Parathyroid adenoma (tissue), 2 donors: ENCODE data around the gene EP400.
"Not testable (repeated sequence)": the region's sequence is repeated elsewhere in the genome, so short reads cannot be mapped to it uniquely, and the experiment has no call there.

ENCODE experiments used
- H2AFZ ChIP-seq: fragments of 300-600 bp; sonication (generic); one replicate; pipeline ENCODE4 v1.7.0; 2017; ENCODE audit warnings: antibody characterized with exemption, mild to moderate bottlenecking
- H3K27ac ChIP-seq: fragments of 300-600 bp; sonication (generic); one replicate; pipeline ENCODE4 v1.7.0; 2017
- H3K27me3 ChIP-seq: fragments of 300-600 bp; sonication (generic); one replicate; pipeline ENCODE4 v1.7.0; 2017; ENCODE audit warnings: low read length; ENCODE audit not compliant: control insufficient read depth, insufficient read depth
- H3K36me3 ChIP-seq: fragments of 300-600 bp; sonication (generic); one replicate; pipeline ENCODE4 v1.7.0; 2017; ENCODE audit warnings: low read length; ENCODE audit not compliant: control insufficient read depth, insufficient read depth
- H3K4me1 ChIP-seq: fragments of 300-600 bp; sonication (generic); one replicate; pipeline ENCODE4 v1.7.0; 2017; ENCODE audit warnings: control low read depth
- H3K4me2 ChIP-seq: fragments of 300-600 bp; sonication (generic); one replicate; pipeline ENCODE4 v1.7.0; 2017; ENCODE audit warnings: low read length
- H3K4me3 ChIP-seq: fragments of 300-600 bp; sonication (generic); one replicate; pipeline ENCODE4 v1.7.0; 2017; ENCODE audit warnings: low read depth, low read length
- H3K79me2 ChIP-seq: fragments of 300-600 bp; sonication (generic); one replicate; pipeline ENCODE4 v1.7.0; 2017; ENCODE audit warnings: control low read depth
- H3K9ac ChIP-seq: fragments of 300-600 bp; sonication (generic); one replicate; pipeline ENCODE4 v1.7.0; 2017; ENCODE audit warnings: mild to moderate bottlenecking
- H3K9me3 ChIP-seq: fragments of 300-600 bp; sonication (generic); one replicate; pipeline ENCODE4 v1.7.0; 2017; ENCODE audit warnings: low read length; ENCODE audit not compliant: control insufficient read depth
- CTCF ChIP-seq: fragments of 300-600 bp; sonication (generic); IDR thresholded peaks from one replicate; pipeline ENCODE4 v1.7.0; 2017; ENCODE audit warnings: antibody characterized with exemption, mild to moderate bottlenecking
- donor health status: primary hyperparathyroidism.

Gene EP400

GRCh38 chr12:131959641-131960589 is 10.2 kb downstream of the EP400 start:
- H3K9ac ChIP-seq = no peak overlapping the region
- no peak overlapping the region for H3K4me2 ChIP-seq
- no peak overlapping the region for H3K4me3 ChIP-seq
- no peaks in the 10 kb centered on the region for H3K27me3 ChIP-seq
- H3K79me2 ChIP-seq = peaks cover 38% of the 10 kb centered on the region
- H3K36me3 ChIP-seq = no peaks in the 10 kb centered on the region
- TF ChIP-seq CTCF = no peak
- H3K9me3 ChIP-seq = no peaks in the 10 kb centered on the region
- H3K4me1 ChIP-seq = peaks cover 12% of the 10 kb centered on the region
- no peak overlapping the region for H2AFZ ChIP-seq
- no peak overlapping the region for H3K27ac ChIP-seq

- H3K27ac ChIP-seq, H3K9me3 ChIP-seq, H2AFZ ChIP-seq, H3K4me2 ChIP-seq, H3K9ac ChIP-seq, H3K36me3 ChIP-seq, H3K4me3 ChIP-seq, H3K27me3 ChIP-seq: not testable (repeated sequence)
- Histone ChIP-seq H3K4me1 (peaks cover 13% of the 10 kb centered on the region), H3K79me2 (peaks cover 33% of the 10 kb centered on the region)
Measured at GRCh38 chr12:131960590-131961325, 11.0 kb downstream of the EP400 start.

DNA sequence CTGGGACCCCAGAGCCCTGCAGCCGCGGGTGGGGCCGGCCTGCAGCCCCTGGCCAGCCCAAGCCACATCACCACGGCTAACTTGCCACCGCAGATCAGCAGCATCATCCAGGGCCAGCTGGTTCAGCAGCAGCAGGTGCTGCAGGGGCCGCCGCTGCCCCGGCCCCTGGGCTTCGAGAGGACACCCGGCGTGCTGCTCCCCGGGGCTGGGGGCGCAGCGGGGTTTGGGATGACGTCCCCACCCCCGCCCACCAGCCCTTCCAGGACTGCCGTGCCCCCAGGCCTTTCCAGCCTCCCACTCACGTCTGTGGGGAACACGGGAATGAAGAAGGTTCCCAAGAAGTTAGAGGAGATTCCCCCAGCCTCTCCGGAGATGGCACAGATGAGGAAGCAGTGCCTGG is 11.6 kb downstream of the EP400 start:
- H3K79me2 ChIP-seq = peaks cover 28% of the 10 kb centered on the region
- H3K9me3 ChIP-seq, H2AFZ ChIP-seq, H3K27me3 ChIP-seq, H3K36me3 ChIP-seq, H3K4me3 ChIP-seq, H3K27ac ChIP-seq, H3K4me1 ChIP-seq, H3K4me2 ChIP-seq, H3K9ac ChIP-seq: not testable (repeated sequence)

DNA sequence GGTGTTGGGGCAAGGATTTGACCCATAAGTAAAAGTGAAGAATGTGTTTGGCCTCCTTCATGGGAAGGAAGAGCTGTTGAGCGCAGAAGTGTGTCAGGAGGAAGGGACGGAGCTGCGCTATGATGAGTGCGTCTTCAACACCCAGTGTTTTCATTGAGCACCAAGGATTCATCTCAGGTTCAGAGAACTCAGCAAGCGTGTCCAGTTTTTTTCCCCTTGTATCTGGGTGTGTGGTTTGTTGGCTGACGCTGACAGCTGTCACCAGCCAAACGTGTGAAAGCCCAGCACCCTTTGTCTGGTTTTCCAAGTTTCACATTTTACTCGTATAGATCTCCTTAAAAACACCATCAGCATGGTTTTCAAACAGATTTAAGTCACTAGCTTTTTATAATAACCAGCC is 12.3 kb downstream of the EP400 start:
- Histone ChIP-seq H3K27ac (no peak overlapping the region), H3K4me1 (peaks cover 9% of the 10 kb centered on the region), H3K27me3 (no peaks in the 10 kb centered on the region), H3K9me3 (no peaks in the 10 kb centered on the region), H3K4me3 (no peak overlapping the region), H3K36me3 (no peaks in the 10 kb centered on the region), H3K9ac (no peak overlapping the region), H3K79me2 (peaks cover 26% of the 10 kb centered on the region), H3K4me2 (no peak overlapping the region), H2AFZ (no peak overlapping the region)
- no peak for TF ChIP-seq CTCF

- H3K4me1 ChIP-seq = peaks cover 3% of the 10 kb centered on the region
- H3K27ac ChIP-seq = no peak overlapping the region
- no peak for TF ChIP-seq CTCF
Measured at GRCh38 chr12:131963381-131963780, 13.6 kb downstream of the EP400 start.

More at GRCh38 chr12:131963381-131963780, 13.6 kb downstream of the EP400 start:
- H3K36me3 ChIP-seq = no peaks in the 10 kb centered on the region
- no peaks in the 10 kb centered on the region for H3K9me3 ChIP-seq
- H3K27me3 ChIP-seq = no peaks in the 10 kb centered on the region
- no peak overlapping the region for H3K4me3 ChIP-seq
- no peak overlapping the region for H2AFZ ChIP-seq
- no peak overlapping the region for H3K4me2 ChIP-seq
- H3K79me2 ChIP-seq = peaks cover 22% of the 10 kb centered on the region
- H3K9ac ChIP-seq = no peak overlapping the region
